DMS53 (cell line): Measurements from ENCODE around the gene DDIT3.
"Not testable (repeated sequence)": the region's sequence is repeated elsewhere in the genome, so short reads cannot be mapped to it uniquely, and the experiment has no call there.

Experiments
- DNase-seq: peaks from one replicate; lab custom pipeline; 2025; lab: John Stamatoyannopoulos, UW

DDIT3 gene

GRCh38 chr12:57513266-57513665, 7.0 kb downstream of the DDIT3 start:
- DNase-seq = no peak

GRCh38 chr12:57512665-57513064, 7.6 kb downstream of the DDIT3 start:
- DNase-seq = no peak

- DNase-seq = no peak
Measured at GRCh38 chr12:57511588-57512325, 8.6 kb downstream of the DDIT3 start.

- no peak for DNase-seq
Measured at GRCh38 chr12:57511161-57511560, 9.2 kb downstream of the DDIT3 start.

- not testable (repeated sequence) for DNase-seq
Measured at GRCh38 chr12:57507796-57508195, 12.5 kb downstream of the DDIT3 start.

- DNase-seq = not testable (repeated sequence)
Measured at GRCh38 chr12:57506541-57506940, 13.8 kb downstream of the DDIT3 start.

GRCh38 chr12:57502311-57502969, 17.9 kb downstream of the DDIT3 start:
- DNase-seq = not testable (repeated sequence)

GRCh38 chr12:57500213-57500612, 20.1 kb downstream of the DDIT3 start:
- no peak for DNase-seq

- DNase-seq = no peak
Measured at GRCh38 chr12:57498571-57498970, 21.7 kb downstream of the DDIT3 start.

GRCh38 chr12:57498132-57498502, 22.2 kb downstream of the DDIT3 start:
- no peak for DNase-seq

- DNase-seq = no peak
Measured at GRCh38 chr12:57497223-57498131, 22.8 kb downstream of the DDIT3 start.

- DNase-seq = no peak
Measured at GRCh38 chr12:57496822-57497221, 23.5 kb downstream of the DDIT3 start.

- DNase-seq = not testable (repeated sequence)
Measured at GRCh38 chr12:57495051-57495701, 25.1 kb downstream of the DDIT3 start.

- peak; percentile 67 for DNase-seq
Measured at GRCh38 chr12:57491393-57492280, 28.7 kb downstream of the DDIT3 start.

- no peak for DNase-seq
Measured at GRCh38 chr12:57490126-57490525, 30.2 kb downstream of the DDIT3 start.

GRCh38 chr12:57489157-57489641, 31.1 kb downstream of the DDIT3 start:
- no peak for DNase-seq

- DNase-seq = peak; percentile 57
Measured at GRCh38 chr12:57488402-57489156, 31.7 kb downstream of the DDIT3 start.

- peak; percentile 100 for DNase-seq
Measured at GRCh38 chr12:57487597-57488401, 32.5 kb downstream of the DDIT3 start, which contains the start of gene MARS1. MARS1 (plus strand) TSS chr12:57488068; CDS start chr12:57488091, 23 bp downstream.

GRCh38 chr12:57487055-57487596, 33.2 kb downstream of the DDIT3 start:
- DNase-seq = peak; percentile 75
